ENCODE data around the gene HMGCLL1.

DNA sequence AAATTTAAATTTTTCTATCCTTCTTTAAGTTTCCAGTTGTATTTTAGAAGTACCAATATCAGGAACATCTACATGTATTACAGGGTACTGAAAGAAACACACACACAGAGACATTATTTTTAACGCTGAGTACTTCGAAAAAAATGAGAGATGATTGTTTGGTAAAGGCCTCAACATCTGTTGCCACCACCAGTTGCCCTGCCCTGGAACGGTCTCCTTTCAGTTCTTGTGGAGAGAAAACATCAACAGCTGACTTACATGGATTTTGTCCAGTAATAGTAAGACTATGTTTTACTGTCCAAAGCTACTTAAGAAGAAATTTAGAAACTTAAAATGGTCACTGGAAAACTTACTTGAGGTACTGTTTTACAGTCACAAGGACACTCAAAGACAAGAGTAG is 16.7 kb downstream of the HMGCLL1 start:
- no peak for TF ChIP-seq POLR2A (IDR thresholded peaks at IDR 0.05)
- TF ChIP-seq, protein P1, sequence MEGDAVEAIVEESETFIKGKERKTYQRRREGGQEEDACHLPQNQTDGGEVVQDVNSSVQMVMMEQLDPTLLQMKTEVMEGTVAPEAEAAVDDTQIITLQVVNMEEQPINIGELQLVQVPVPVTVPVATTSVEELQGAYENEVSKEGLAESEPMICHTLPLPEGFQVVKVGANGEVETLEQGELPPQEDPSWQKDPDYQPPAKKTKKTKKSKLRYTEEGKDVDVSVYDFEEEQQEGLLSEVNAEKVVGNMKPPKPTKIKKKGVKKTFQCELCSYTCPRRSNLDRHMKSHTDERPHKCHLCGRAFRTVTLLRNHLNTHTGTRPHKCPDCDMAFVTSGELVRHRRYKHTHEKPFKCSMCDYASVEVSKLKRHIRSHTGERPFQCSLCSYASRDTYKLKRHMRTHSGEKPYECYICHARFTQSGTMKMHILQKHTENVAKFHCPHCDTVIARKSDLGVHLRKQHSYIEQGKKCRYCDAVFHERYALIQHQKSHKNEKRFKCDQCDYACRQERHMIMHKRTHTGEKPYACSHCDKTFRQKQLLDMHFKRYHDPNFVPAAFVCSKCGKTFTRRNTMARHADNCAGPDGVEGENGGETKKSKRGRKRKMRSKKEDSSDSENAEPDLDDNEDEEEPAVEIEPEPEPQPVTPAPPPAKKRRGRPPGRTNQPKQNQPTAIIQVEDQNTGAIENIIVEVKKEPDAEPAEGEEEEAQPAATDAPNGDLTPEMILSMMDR (IDR thresholded peaks at IDR 0.05) = no peak
